Ascending aorta (tissue), 2 donors: ENCODE data around the gene B3GNT5. TPM values are rescaled to one million over a fixed set of nuclear protein-coding genes. Genes with fewer than 3 reads are reported as not detected.

Experiments used
- DNase-seq, 2 donors: peaks; one replicate each; pipeline ENCODE4 v3.0.0-alpha.2; 2019; ENCODE audit warnings: low spot score in 2 of 2
- H3K27ac ChIP-seq, 2 donors: fragments of 200-600 bp; sonication (generic); one replicate each; pipeline ENCODE4 v1.5.1; 2016 to 2017; ENCODE audit warnings: mild to moderate bottlenecking in 1 of 2
- H3K27me3 ChIP-seq: fragments of 200-600 bp; sonication (generic); one replicate; pipeline ENCODE4 v1.5.1; 2017
- H3K36me3 ChIP-seq, 2 donors: fragments of 200-600 bp; sonication (generic); one replicate each; pipeline ENCODE4 v1.5.1; 2016
- H3K4me1 ChIP-seq, 2 donors: fragments of 200-600 bp; sonication (generic); one replicate each; pipeline ENCODE4 v1.5.1; 2016 to 2017; ENCODE audit warnings: mild to moderate bottlenecking in 1 of 2
- H3K4me3 ChIP-seq, 2 donors: fragments of 200-600 bp; sonication (generic); one replicate each; pipeline ENCODE4 v1.5.1; 2016 to 2017; ENCODE audit warnings: mild to moderate bottlenecking in 1 of 2
- H3K9me3 ChIP-seq, 2 donors: fragments of 200-600 bp; sonication (generic); one replicate each; pipeline ENCODE4 v1.5.1; 2016
- CTCF ChIP-seq, 3 experiments: fragments of 200-600 bp in 2 of 3; fragments of 450-650 bp in 1 of 3; sonication (generic) in 2 of 3; IDR thresholded peaks; one replicate each; pipeline ENCODE4 v1.5.1; 2016 to 2019; ENCODE audit warnings: antibody characterized with exemption in 3 of 3, mild to moderate bottlenecking in 1 of 3, moderate library complexity in 1 of 3
- intact Hi-C: fragments of 100-400 bp; cut with DNase I; formaldehyde crosslinking; loops from one replicate; pipeline ENCODE4 v1.15.1; 2023
- total RNA-seq: library from RNA; depleted of rRNA; stranded (reverse); fragments of >200 nt; gene quantifications from one replicate; pipeline ENCODE4 v1.1.0, GENCODE V29; 2016

B3GNT5 gene
- total RNA-seq, 1 donor from 2014 or later: 0.11 TPM

GRCh38 chr3:183279371-183279770 lies 26.3 kb downstream of the B3GNT5 start:
- intact Hi-C loops: no loop called here
- no peak for DNase-seq
- no peak overlapping the region for H3K4me3 ChIP-seq
- H3K9me3 ChIP-seq: no peaks in the 10 kb centered on the region
- no peaks in the 10 kb centered on the region for H3K27me3 ChIP-seq
- TF ChIP-seq CTCF (IDR thresholded peaks at IDR 0.05): no peak
- no peak overlapping the region for H3K27ac ChIP-seq
- peaks cover 0 to under 1% of the 10 kb centered on the region in 2 donors for H3K4me1 ChIP-seq
- no peaks in the 10 kb centered on the region for H3K36me3 ChIP-seq

DNA sequence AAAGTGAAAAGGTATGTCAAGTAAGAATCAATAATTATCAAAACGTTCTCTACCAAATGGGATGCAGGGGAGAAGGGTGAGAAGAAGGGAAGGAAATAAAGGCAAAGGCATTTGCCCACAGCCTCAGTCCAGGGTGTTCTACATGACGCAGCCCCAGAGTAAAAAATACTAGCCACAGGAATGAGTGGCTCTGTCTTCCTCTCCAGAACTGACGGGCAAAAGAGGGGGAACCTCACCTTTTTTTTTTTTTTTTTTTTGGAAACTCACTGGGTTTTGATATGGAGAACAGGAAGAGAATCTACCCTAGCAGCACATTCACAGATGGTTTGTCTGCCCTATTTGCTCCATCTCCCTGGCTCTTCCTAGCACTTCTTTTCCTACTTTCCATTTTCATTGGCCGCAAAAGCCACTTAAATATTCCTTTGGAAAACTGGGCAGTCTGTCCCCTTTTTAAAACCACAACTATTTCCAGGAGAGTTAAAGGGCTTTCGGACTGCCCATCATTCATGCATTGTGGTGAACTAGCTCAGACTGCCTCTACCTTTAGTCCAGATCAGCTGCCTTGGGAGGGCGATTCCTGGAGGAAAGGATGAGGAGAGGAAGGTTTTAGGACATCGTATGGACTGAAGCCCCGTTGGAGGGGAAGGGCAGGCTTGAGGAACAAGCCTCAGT lies 28.2 kb downstream of the B3GNT5 start:
- H3K27ac ChIP-seq: no peak overlapping the region
- no peak for TF ChIP-seq CTCF (IDR thresholded peaks at IDR 0.05)
- intact Hi-C loops: no loop called here

GRCh38 chr3:183283886-183284285 lies 30.8 kb downstream of the B3GNT5 start:
- intact Hi-C loops: no loop called here
- H3K27ac ChIP-seq: no peak overlapping the region
- no peaks in the 10 kb centered on the region for H3K9me3 ChIP-seq
- TF ChIP-seq CTCF (IDR thresholded peaks at IDR 0.05): no peak
- H3K36me3 ChIP-seq: no peaks in the 10 kb centered on the region
- peaks cover 5 to 27% of the 10 kb centered on the region in 2 donors for H3K4me1 ChIP-seq
- H3K27me3 ChIP-seq: no peaks in the 10 kb centered on the region
- DNase-seq: no peak
- H3K4me3 ChIP-seq: no peak overlapping the region

More for the DNA sequence above, 28.2 kb downstream of the B3GNT5 start:
- no peak for DNase-seq
- peaks cover 5 to 18% of the 10 kb centered on the region in 2 donors for H3K4me1 ChIP-seq
- H3K27me3 ChIP-seq: no peaks in the 10 kb centered on the region
- H3K4me3 ChIP-seq: no peak overlapping the region
- no peaks in the 10 kb centered on the region for H3K9me3 ChIP-seq
- H3K36me3 ChIP-seq: no peaks in the 10 kb centered on the region

GRCh38 chr3:183284570-183284969 lies 31.5 kb downstream of the B3GNT5 start:
- Histone ChIP-seq H3K27me3 (no peaks in the 10 kb centered on the region), H3K4me1 (peaks cover 5 to 27% of the 10 kb centered on the region in 2 donors), H3K4me3 (no peak overlapping the region), H3K9me3 (no peaks in the 10 kb centered on the region), H3K36me3 (no peaks in the 10 kb centered on the region), H3K27ac (peak overlapping the region; percentile 83 to 89)
- intact Hi-C loops: no loop called here
- DNase-seq: no peak
- TF ChIP-seq CTCF (IDR thresholded peaks at IDR 0.05): no peak

DNA sequence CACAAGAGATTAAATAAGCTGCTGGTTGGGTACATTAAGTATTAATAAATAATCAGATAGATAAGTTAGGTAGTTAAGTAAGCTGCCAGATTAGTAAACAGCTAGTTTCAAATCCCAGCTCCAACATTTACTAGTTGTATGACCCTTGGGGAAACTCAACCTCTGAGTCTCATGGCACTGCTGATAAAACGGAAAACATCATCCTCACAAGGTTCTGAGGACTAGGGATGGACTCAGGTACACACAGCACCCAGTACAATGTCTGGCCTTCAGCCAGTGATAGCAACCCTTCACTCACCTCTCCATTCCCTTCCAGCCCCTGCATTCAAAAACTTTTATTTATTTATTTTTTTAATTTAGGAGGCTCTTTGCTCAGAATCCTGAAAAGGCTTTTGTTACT lies 32.3 kb downstream of the B3GNT5 start:
- no peaks in the 10 kb centered on the region for H3K27me3 ChIP-seq
- TF ChIP-seq CTCF (IDR thresholded peaks at IDR 0.05): no peak
- no peaks in the 10 kb centered on the region for H3K36me3 ChIP-seq
- peaks cover 5 to 27% of the 10 kb centered on the region in 2 donors for H3K4me1 ChIP-seq
- H3K27ac ChIP-seq: peak overlapping the region; percentile 83 to 89
- H3K9me3 ChIP-seq: no peaks in the 10 kb centered on the region
- peak overlapping the region in 1 of 2 donors; percentile 40 for H3K4me3 ChIP-seq
- intact Hi-C loops: loop anchor here (5.0 kb wide), 1 partner anchor 352 kb away; the partner anchor contains the start of gene KLHL24
- DNase-seq: no peak
